Measurements from ENCODE around the gene CEMIP2. TPM values are rescaled to one million over a fixed set of nuclear protein-coding genes. Genes with fewer than 3 reads are reported as not detected.

Gene CEMIP2
- total RNA-seq, 1 experiment from 2014 or later, result 40.5 TPM

DNA sequence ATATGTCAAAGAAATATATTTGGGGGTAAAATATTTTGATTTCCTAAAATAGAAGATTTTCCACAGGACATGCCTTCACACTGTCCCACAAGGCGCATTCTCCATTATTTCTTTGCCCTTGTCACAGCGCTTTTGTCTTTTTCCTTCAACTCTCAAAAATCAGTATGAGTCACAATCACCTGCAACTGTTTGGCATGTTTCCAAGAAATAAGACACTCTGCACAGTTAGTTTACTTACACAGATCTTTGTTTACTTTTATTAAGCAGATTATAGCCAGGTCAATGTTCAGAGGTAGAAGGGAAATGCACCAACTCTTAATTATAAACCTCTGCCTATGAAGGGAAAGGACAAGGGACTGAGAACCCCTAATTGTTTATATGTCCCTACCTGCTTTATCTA lies 9.5 kb downstream of the CEMIP2 start:
- TF ChIP-seq, protein P1, sequence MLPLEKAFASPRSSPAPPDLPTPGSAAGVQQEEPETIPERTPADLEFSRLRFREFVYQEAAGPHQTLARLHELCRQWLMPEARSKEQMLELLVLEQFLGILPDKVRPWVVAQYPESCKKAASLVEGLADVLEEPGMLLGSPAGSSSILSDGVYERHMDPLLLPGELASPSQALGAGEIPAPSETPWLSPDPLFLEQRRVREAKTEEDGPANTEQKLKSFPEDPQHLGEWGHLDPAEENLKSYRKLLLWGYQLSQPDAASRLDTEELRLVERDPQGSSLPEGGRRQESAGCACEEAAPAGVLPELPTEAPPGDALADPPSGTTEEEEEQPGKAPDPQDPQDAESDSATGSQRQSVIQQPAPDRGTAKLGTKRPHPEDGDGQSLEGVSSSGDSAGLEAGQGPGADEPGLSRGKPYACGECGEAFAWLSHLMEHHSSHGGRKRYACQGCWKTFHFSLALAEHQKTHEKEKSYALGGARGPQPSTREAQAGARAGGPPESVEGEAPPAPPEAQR (CRISPR knock-in tag; IDR thresholded peaks at IDR 0.05), result no peak
- TF ChIP-seq GABPB1 (CRISPR knock-in tag; IDR thresholded peaks at IDR 0.05) (peak; percentile 40; the same call in 1 of the 2 replicates), RELA (CRISPR knock-in tag; IDR thresholded peaks at IDR 0.05; ENCODE audit: borderline replicate concordance) (no peak)
- Mint-ChIP-seq H3K4me1 (peaks cover 91% of the 10 kb centered on the region), H3K9me3 (no peaks in the 10 kb centered on the region), H3K36me3 (no peaks in the 10 kb centered on the region), H3K4me3 (peak overlapping the region; percentile 55), H3K27me3 (ENCODE audit: low read depth) (no peaks in the 10 kb centered on the region; the same call in 1 of the 2 replicates), H3K27ac (peak overlapping the region; percentile 93)
- ChIA-PET POLR2A (no interaction called here), CTCF (interaction anchor here (1.0 kb wide), 1 partner anchor 10 kb away, joined by 4 read pairs; no protein-coding TSS in a partner anchor)
- ATAC-seq (peak; percentile 8; the same call in 1 of the 2 replicates), DNase-seq (ENCODE audit: low spot score) (no peak)

GRCh38 chr9:71758277-71758676 lies 10.0 kb downstream of the CEMIP2 start:
- CTCF ChIA-PET, result interaction anchor here (1.0 kb wide), 1 partner anchor 11 kb away, joined by 4 read pairs; no protein-coding TSS in a partner anchor
- Mint-ChIP-seq H3K27ac (peak overlapping the region; percentile 93), H3K27me3 (ENCODE audit: low read depth) (no peaks in the 10 kb centered on the region; the same call in 1 of the 2 replicates), H3K36me3 (no peaks in the 10 kb centered on the region), H3K4me3 (peak overlapping the region; percentile 55), H3K9me3 (no peaks in the 10 kb centered on the region), H3K4me1 (peaks cover 88% of the 10 kb centered on the region)
- peak; percentile 78 for ATAC-seq
- POLR2A ChIA-PET, result no interaction called here
- DNase-seq (ENCODE audit: low spot score), result peak; percentile 32
- TF ChIP-seq TEAD1 (CRISPR knock-in tag; IDR thresholded peaks at IDR 0.05) (peak; percentile 72; the same call in 1 of the 2 replicates), GRHL2 (CRISPR knock-in tag; IDR thresholded peaks at IDR 0.05; ENCODE audit: insufficient replicate concordance, severe bottlenecking) (no peak), FOXJ3 (CRISPR knock-in tag; IDR thresholded peaks at IDR 0.05; ENCODE audit: borderline replicate concordance) (0 out of 2 replicates have a peak, but pooled peaks have one; percentile 23), ZNF423 (CRISPR knock-in tag; IDR thresholded peaks at IDR 0.05) (0 out of 2 replicates have a peak, but pooled peaks have one; percentile 55), ARID4B (CRISPR knock-in tag; IDR thresholded peaks at IDR 0.05; ENCODE audit: borderline replicate concordance) (peak; percentile 30; the same call in 1 of the 2 replicates)
- TF ChIP-seq, protein P2, sequence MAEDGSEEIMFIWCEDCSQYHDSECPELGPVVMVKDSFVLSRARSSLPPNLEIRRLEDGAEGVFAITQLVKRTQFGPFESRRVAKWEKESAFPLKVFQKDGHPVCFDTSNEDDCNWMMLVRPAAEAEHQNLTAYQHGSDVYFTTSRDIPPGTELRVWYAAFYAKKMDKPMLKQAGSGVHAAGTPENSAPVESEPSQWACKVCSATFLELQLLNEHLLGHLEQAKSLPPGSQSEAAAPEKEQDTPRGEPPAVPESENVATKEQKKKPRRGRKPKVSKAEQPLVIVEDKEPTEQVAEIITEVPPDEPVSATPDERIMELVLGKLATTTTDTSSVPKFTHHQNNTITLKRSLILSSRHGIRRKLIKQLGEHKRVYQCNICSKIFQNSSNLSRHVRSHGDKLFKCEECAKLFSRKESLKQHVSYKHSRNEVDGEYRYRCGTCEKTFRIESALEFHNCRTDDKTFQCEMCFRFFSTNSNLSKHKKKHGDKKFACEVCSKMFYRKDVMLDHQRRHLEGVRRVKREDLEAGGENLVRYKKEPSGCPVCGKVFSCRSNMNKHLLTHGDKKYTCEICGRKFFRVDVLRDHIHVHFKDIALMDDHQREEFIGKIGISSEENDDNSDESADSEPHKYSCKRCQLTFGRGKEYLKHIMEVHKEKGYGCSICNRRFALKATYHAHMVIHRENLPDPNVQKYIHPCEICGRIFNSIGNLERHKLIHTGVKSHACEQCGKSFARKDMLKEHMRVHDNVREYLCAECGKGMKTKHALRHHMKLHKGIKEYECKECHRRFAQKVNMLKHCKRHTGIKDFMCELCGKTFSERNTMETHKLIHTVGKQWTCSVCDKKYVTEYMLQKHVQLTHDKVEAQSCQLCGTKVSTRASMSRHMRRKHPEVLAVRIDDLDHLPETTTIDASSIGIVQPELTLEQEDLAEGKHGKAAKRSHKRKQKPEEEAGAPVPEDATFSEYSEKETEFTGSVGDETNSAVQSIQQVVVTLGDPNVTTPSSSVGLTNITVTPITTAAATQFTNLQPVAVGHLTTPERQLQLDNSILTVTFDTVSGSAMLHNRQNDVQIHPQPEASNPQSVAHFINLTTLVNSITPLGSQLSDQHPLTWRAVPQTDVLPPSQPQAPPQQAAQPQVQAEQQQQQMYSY (CRISPR knock-in tag; IDR thresholded peaks at IDR 0.05), result no peak

DNA sequence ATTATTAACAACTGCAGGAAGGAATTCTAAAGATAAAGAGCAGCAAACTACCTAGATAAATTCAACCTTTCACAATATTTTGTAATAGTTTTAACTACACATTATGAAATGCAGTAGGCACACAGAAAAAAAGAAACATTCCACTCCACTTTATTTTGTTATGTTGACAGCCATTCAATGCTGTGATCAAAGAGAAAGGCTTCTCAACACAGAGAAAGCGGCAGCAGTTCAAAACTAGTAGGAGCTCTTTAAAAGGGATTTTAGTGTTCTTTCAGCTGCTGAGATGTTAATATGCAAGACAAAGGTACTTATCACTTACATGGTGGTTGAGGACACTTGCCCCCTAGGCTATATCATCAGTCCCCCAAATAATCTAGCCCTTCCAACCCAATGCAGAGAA lies 11.6 kb downstream of the CEMIP2 start:
- H3K27ac Mint-ChIP-seq, result peak overlapping the region; percentile 44

More for the DNA sequence above, 11.6 kb downstream of the CEMIP2 start:
- H3K9me3 Mint-ChIP-seq, result no peaks in the 10 kb centered on the region
- H3K4me3 Mint-ChIP-seq, result peak overlapping the region; percentile 55
- TF ChIP-seq ATF1 (CRISPR knock-in tag; IDR thresholded peaks at IDR 0.05) (no peak), ZNF416 (CRISPR knock-in tag; IDR thresholded peaks at IDR 0.05) (no peak), FOXJ3 (CRISPR knock-in tag; IDR thresholded peaks at IDR 0.05; ENCODE audit: borderline replicate concordance) (no peak), ATF6 (CRISPR knock-in tag; IDR thresholded peaks at IDR 0.05) (no peak), NFYB (CRISPR knock-in tag; conservative IDR thresholded peaks at IDR 0.05; ENCODE audit: low read depth) (no peak), ETV6 (CRISPR knock-in tag; IDR thresholded peaks at IDR 0.05) (peak; percentile 44; the same call in 1 of the 2 replicates), ZNF317 (CRISPR knock-in tag; IDR thresholded peaks at IDR 0.05; ENCODE audit: borderline replicate concordance, low read depth) (no peak)
- TF ChIP-seq, protein P3, sequence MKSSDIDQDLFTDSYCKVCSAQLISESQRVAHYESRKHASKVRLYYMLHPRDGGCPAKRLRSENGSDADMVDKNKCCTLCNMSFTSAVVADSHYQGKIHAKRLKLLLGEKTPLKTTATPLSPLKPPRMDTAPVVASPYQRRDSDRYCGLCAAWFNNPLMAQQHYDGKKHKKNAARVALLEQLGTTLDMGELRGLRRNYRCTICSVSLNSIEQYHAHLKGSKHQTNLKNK (CRISPR knock-in tag; IDR thresholded peaks at IDR 0.05), result peak; percentile 77; the same call in 1 of the 2 replicates
- TF ChIP-seq, protein P4, sequence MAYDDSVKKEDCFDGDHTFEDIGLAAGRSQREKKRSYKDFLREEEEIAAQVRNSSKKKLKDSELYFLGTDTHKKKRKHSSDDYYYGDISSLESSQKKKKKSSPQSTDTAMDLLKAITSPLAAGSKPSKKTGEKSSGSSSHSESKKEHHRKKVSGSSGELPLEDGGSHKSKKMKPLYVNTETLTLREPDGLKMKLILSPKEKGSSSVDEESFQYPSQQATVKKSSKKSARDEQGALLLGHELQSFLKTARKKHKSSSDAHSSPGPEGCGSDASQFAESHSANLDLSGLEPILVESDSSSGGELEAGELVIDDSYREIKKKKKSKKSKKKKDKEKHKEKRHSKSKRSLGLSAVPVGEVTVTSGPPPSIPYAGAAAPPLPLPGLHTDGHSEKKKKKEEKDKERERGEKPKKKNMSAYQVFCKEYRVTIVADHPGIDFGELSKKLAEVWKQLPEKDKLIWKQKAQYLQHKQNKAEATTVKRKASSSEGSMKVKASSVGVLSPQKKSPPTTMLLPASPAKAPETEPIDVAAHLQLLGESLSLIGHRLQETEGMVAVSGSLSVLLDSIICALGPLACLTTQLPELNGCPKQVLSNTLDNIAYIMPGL (CRISPR knock-in tag; IDR thresholded peaks at IDR 0.05), result no peak
- H3K36me3 Mint-ChIP-seq, result no peaks in the 10 kb centered on the region
- H3K4me1 Mint-ChIP-seq, result peaks cover 87% of the 10 kb centered on the region
- ChIA-PET CTCF (interaction anchor here (0.8 kb wide), 1 partner anchor 12 kb away, joined by 4 read pairs; no protein-coding TSS in a partner anchor), POLR2A (no interaction called here)
- H3K27me3 Mint-ChIP-seq (ENCODE audit: low read depth), result no peaks in the 10 kb centered on the region; the same call in 1 of the 2 replicates
- DNase-seq (ENCODE audit: low spot score) (no peak), ATAC-seq (peak; percentile 41)
